Measurements from ENCODE around the gene ABHD2. TPM values are rescaled to one million over a fixed set of nuclear protein-coding genes. Genes with fewer than 3 reads are reported as not detected.
A peak's percentile ranks its signal among the peaks of the same experiment; 100 is the strongest.
"Not testable (repeated sequence)": the region's sequence is repeated elsewhere in the genome, so short reads cannot be mapped to it uniquely, and the experiment has no call there.

ABHD2 gene
- total RNA-seq, 1 donor from 2014 or later = 45.2 TPM

GRCh38 chr15:89209057-89209456 is 120.8 kb downstream of the ABHD2 start:
- DNase-seq (ENCODE audit: low spot score in 2 of 2) (no peak), FAIRE-seq (no peak)

- no peak for FAIRE-seq
- no peak for DNase-seq (ENCODE audit: low spot score in 2 of 2)
Observed at GRCh38 chr15:89211678-89212170, 123.5 kb downstream of the ABHD2 start.

DNA sequence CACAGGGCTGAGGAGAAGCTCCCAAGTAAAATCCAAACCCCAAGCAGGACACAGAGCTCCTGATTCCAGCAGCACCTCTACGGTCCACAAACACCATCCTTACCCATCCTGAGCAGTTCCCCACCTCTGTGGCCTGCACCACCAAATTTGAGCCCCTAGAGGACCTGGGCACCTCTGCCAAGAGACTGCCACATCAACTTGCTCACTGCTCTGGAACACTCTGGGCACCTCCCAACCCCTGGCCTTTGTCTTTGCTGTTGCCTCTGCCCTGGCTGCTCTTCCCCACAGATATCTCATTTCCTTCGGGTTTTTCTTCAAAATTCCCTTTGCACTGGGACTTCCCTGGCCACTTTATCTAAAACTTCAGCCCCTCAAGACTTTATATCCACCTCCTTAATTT is 127.4 kb downstream of the ABHD2 start:
- FAIRE-seq (no peak), DNase-seq (ENCODE audit: low spot score in 2 of 2) (no peak)

- DNase-seq (ENCODE audit: low spot score in 2 of 2) (no peak), FAIRE-seq (no peak)
Observed at GRCh38 chr15:89217031-89217430, 128.8 kb downstream of the ABHD2 start.

DNA sequence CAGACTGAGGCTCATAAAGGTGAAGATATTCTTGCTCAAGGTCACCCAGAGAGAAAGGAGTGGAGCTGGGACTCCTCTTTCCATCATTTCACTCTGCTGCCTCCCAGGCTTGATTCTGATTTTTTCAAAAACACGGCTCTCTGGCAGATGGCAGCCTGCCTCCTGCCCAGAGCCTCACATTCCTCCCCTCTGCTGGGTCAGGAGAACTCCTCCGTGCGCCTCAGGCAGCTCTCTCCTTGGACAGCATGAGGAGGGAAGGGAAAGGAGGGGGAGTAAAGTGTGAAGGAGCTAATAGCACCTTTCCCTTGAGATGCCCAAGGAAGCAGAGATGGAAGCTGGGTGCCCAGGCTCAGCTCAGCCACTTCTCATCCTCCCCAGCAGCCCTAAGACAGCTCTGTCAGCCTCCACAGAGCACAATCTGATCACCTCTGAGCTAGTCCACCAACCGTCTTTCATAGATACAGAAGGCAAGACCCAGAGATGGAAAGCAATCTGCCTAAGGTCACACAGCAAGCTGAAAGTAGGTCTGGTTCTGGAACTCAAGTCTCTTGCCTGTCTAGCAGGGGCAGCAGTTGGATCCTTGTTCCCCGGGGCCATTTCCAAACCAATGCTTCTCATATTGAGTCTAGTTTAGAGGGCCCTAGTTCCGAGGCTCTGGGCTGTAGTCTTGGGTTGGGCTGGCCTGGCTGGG is 129.6 kb downstream of the ABHD2 start:
- FAIRE-seq = no peak
- no peak for DNase-seq (ENCODE audit: low spot score in 2 of 2)

DNA sequence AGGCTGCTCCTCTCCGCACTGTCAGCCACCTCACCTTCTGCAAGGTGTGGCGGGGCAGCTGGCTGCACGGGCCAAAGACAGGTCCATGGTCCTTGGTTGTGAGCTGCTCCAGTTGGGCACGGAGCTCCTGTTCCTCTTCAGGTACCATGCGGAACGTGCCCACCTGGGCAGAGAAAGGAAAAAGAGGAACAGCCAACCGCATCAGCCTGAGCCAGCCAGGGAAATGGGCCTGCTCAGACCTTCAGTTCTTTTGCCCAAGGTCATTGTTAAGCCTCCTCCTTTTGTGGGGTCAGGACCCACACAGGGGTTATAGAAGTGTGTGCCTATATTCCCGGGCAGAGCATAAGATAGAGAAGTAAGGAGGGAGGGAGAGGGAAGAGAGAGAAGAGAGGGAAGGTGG is 130.3 kb downstream of the ABHD2 start:
- FAIRE-seq (no peak), DNase-seq (ENCODE audit: low spot score in 2 of 2) (no peak)

DNA sequence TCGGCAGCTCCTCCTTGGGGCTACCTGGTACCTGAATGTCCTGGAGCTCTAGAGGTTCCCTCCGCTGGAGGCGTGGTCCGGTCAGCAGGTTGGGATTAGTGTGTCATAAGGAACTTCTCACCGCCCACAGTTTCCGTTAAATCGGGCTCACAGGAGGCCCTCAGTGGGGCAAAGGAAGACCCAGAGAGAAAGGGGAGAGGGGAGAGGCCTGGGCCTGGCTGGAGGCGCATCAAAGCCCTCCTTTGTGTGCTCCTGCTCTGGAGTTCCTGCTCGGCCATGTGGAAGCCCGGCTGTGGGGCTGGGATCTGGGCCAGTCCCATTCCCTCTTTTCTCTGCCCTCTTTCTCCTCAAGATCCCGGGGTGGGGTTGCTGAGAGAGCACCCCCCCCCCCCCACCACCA is 133.3 kb downstream of the ABHD2 start, which contains the start of gene RLBP1:
TSS of gene RLBP1 (minus strand) at position 37 of the 400 bp plus-strand sequence. CDS start 2,604 bp downstream, outside the sequence.
- no peak for FAIRE-seq
- DNase-seq (ENCODE audit: low spot score in 2 of 2) = peak in 1 of 2 donors; percentile 47

- DNase-seq (ENCODE audit: low spot score in 2 of 2) (no peak), FAIRE-seq (no peak)
Observed at GRCh38 chr15:89225588-89225987, 137.3 kb downstream of the ABHD2 start.

GRCh38 chr15:89226359-89227221 is 138.3 kb downstream of the ABHD2 start:
- FAIRE-seq = no peak
- DNase-seq (ENCODE audit: low spot score in 2 of 2) = no peak

DNA sequence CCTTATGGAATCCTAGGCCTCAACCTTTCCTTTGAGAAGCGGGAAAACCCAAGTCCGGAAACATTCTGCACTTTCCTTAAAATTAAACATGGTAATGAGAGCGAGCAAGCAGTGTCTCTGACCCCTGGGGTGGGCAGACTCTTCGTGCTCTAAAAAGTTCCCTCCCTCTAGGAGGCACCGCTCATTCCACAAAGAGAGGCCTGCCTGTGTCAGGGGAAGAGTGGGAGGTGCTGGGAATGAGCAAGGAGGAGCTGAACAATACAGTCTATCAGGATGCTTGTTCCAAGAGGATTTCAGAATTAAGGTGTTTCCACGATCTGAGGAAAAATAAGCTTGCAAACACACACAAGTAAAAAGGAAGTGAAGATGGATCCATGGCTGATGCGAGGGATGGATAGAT is 139.2 kb downstream of the ABHD2 start:
- FAIRE-seq (no peak), DNase-seq (ENCODE audit: low spot score in 2 of 2) (no peak)

DNA sequence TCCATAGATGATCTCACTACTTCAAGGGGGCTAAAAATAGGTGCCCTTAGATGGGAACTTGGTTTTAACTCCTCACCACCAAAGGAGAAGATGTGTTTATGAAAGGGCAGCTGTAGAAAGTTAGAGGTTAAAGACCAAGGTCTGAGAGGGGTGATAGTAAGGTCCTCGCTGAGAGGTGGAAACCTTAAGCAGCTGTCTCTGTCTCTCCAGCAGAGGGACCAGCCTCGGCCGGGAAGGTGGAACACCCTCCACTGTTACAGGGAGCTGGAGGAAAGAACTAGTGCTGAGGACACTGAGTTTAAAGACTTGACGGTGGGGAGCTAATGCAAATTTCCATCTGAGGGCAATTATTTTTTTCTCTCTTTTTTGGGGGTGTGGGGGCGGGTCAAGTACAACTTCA is 142.0 kb downstream of the ABHD2 start:
- no peak for FAIRE-seq

DNA sequence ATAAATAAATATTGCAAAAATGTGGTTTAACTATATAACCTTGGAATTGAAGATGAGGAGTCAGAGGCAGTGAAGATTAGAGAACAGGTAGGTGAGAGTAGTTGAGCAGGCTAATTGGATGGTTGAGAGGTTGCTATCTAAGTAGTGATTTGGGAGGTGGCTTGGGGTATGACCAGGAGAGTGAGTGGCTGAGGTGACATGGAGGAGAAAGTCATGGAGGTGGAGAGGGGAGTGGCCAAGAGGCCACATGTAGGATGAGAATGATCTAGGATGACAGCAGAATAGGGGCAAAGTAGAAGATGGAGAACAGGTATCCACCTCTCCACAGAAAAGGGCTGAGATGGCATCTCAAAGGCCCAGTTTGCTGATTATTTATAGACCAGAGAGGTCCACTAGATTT is 143.6 kb downstream of the ABHD2 start:
- FAIRE-seq = no peak
- no peak for DNase-seq (ENCODE audit: low spot score in 2 of 2)

More for the DNA sequence above, 142.0 kb downstream of the ABHD2 start:
- no peak for DNase-seq (ENCODE audit: low spot score in 2 of 2)

GRCh38 chr15:89239883-89240810 is 151.9 kb downstream of the ABHD2 start:
- not testable (repeated sequence) for DNase-seq (ENCODE audit: low spot score in 2 of 2); FAIRE-seq

DNA sequence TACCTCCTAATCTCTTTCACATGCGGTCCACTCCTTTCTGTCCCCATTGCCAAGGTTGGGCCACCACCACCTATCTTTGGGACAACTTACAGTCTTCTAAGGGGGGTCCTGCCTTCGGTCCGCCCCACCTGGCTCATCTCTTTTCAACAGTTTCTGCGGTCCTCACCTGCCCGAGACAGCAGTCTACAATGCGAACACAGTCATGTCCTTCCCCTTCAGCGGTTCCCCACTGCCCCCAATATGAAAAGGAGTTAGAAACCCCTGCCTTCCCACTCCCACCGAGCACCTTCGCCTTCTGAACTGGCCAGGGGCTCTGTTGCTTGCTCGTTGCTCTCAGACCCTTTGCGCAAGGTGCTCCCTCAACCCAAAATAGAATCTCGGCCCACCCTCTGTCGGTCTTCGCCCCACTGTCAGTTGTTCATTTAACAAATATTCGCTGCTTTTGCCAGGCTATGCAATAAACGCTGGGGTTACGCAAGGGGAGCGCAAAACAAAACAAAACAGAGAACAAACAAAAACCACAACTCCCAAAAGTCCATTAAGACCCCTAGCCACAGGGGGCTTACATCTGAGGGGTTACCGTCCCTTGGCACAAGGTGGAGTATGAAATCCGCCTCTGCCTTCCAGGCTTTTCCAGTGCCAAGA is 154.9 kb downstream of the ABHD2 start:
- peak in 1 of 2 donors; percentile 10 for DNase-seq (ENCODE audit: low spot score in 2 of 2)
- no peak for FAIRE-seq

- no peak for FAIRE-seq
Observed at GRCh38 chr15:89243691-89244573, 155.7 kb downstream of the ABHD2 start, which contains the start of gene FANCI. FANCI (plus strand) TSS chr15:89243979; CDS start chr15:89247648, 3,669 bp downstream.

GRCh38 chr15:89244574-89244903 is 156.3 kb downstream of the ABHD2 start:
- no peak for FAIRE-seq
- DNase-seq (ENCODE audit: low spot score in 2 of 2) = no peak

More at GRCh38 chr15:89243691-89244573, 155.7 kb downstream of the ABHD2 start, which contains the start of gene FANCI:
- peak; percentile 72 to 94 for DNase-seq (ENCODE audit: low spot score in 2 of 2)

GRCh38 chr15:89247446-89247845 is 159.2 kb downstream of the ABHD2 start:
- DNase-seq (ENCODE audit: low spot score in 2 of 2) (no peak), FAIRE-seq (no peak)

- DNase-seq (ENCODE audit: low spot score in 2 of 2) (no peak), FAIRE-seq (no peak)
Observed at GRCh38 chr15:89248584-89248983, 160.3 kb downstream of the ABHD2 start.

GRCh38 chr15:89250142-89250541 is 161.9 kb downstream of the ABHD2 start:
- not testable (repeated sequence) for DNase-seq (ENCODE audit: low spot score in 2 of 2); FAIRE-seq
